HCT116 (cell line): ENCODE results near the gene ARID5A. TPM values are rescaled to one million over a fixed set of nuclear protein-coding genes. Genes with fewer than 3 reads are reported as not detected.

Experiments
- ATAC-seq: fragments of 200-7000 bp; cut with Tn5 transposase; 2 replicates; pipeline ENCODE4 v1.9.1; 2020; ENCODE audit warnings: mild to moderate bottlenecking, moderate library complexity
- BruUV-seq: library from RNA; stranded (reverse); fragments of 400-500 nt; replicated peaks from 2 replicates; lab custom pipeline; 2021; lab: Mats Ljungman, UMichigan
- CTCF ChIA-PET: fragments of 300-600 bp; sonication (Branson Sonifier 250); formaldehyde crosslinking; loops from one replicate; lab custom pipeline; 2021; ENCODE audit warnings: antibody characterized with exemption; lab: Charles Lee
- POLR2A ChIA-PET: fragments of 300-600, 350-600 bp; sonication (Branson Sonifier 250); formaldehyde crosslinking; loops from one replicate; lab custom pipeline; 2021; ENCODE audit warnings: antibody characterized with exemption; lab: Charles Lee
- RAD21 ChIA-PET, 2 experiments: fragments of 300-600 bp; sonication (Branson Sonifier 250); formaldehyde crosslinking; loops; one replicate each; lab custom pipeline; 2023; ENCODE audit warnings: low total read pairs in 2 of 2; ENCODE audit not compliant: uncharacterized antibody in 2 of 2, unreplicated experiment in 2 of 2, low non-redundant PET in 1 of 2; lab: Charles Lee
- DNase-seq: peaks from one replicate; pipeline ENCODE4 v3.0.0-alpha.2; 2010; ENCODE audit warnings: low read depth, low spot score
- H2AFZ ChIP-seq: fragments of 200-600 bp; shearing (Covaris generic), sonication (generic); 2 replicates; pipeline ENCODE4 v1.6.1; 2017; ENCODE audit warnings: low read depth, mixed run types, mixed read lengths, antibody characterized with exemption, low read length; ENCODE audit not compliant: poor library complexity, severe bottlenecking
- H3K27ac ChIP-seq: 2 replicates; pipeline ENCODE4 v1.5.1; 2012; ENCODE audit warnings: low read depth, low read length
- H3K27me3 ChIP-seq: fragments of 200-600 bp; sonication (generic); 2 replicates; pipeline ENCODE4 v1.6.1; 2016; ENCODE audit warnings: mixed run types, low read length, mixed read lengths; ENCODE audit not compliant: insufficient read depth
- H3K36me3 ChIP-seq, 2 experiments: fragments of 200-500 bp in 1 of 2; fragments of 200-600 bp in 1 of 2; sonication (Bioruptor generic) in 1 of 2; sonication (generic) in 1 of 2; 2 replicates each; pipeline versions ENCODE4 v1.5.1 to v1.6.1; 2014 to 2016; ENCODE audit warnings: low read length in 2 of 2, inconsistent platforms in 1 of 2, mixed read lengths in 1 of 2, mixed run types in 1 of 2; ENCODE audit not compliant: insufficient read depth in 2 of 2, control insufficient read depth in 1 of 2
- H3K4me1 ChIP-seq, 2 experiments: fragments of 200-600 bp in 1 of 2; sonication (generic) in 1 of 2; 2 replicates each; pipeline versions ENCODE4 v1.5.1 to v1.6.1; 2012 to 2017; ENCODE audit warnings: low read length in 2 of 2, inconsistent platforms in 1 of 2, mild to moderate bottlenecking in 1 of 2, mixed read lengths in 1 of 2, mixed run types in 1 of 2, moderate library complexity in 1 of 2; ENCODE audit not compliant: insufficient read depth in 2 of 2, control insufficient read depth in 1 of 2
- H3K4me2 ChIP-seq: fragments of 200-600 bp; sonication (generic); 2 replicates; pipeline ENCODE4 v1.6.1; 2017; ENCODE audit warnings: mixed run types, low read length, mixed read lengths
- H3K4me3 ChIP-seq, 2 experiments: fragments of 200-600 bp in 1 of 2; sonication (generic) in 1 of 2; replicated peaks in 1 of 2; 2 replicates each; pipeline ENCODE4 v1.5.1; 2011 to 2016; ENCODE audit warnings: low read length in 2 of 2, control low read depth in 1 of 2, low read depth in 1 of 2, mild to moderate bottlenecking in 1 of 2, mixed read lengths in 1 of 2, mixed run types in 1 of 2
- H3K79me2 ChIP-seq: fragments of 200-600 bp; sonication (generic); 2 replicates; pipeline ENCODE4 v1.6.1; 2017; ENCODE audit warnings: mild to moderate bottlenecking, mixed run types, low read length, moderate library complexity, mixed read lengths; ENCODE audit not compliant: insufficient read depth
- H3K9ac ChIP-seq: fragments of 200-600 bp; sonication (generic); 2 replicates; pipeline ENCODE4 v1.6.1; 2016; ENCODE audit warnings: low read length, mixed read lengths
- H3K9me2 ChIP-seq: fragments of 200-600 bp; sonication (generic), shearing (Covaris generic); 2 replicates; pipeline ENCODE4 v1.6.1; 2017; ENCODE audit warnings: mixed run types, mild to moderate bottlenecking, moderate library complexity; ENCODE audit not compliant: insufficient read depth
- H3K9me3 ChIP-seq, 2 experiments: fragments of 200-500 bp in 1 of 2; fragments of 200-600 bp in 1 of 2; sonication (Bioruptor generic) in 1 of 2; sonication (generic) in 1 of 2; 2 replicates each; pipeline ENCODE4 v1.6.1; 2014 to 2017; ENCODE audit warnings: low read length in 2 of 2, mixed read lengths in 2 of 2, inconsistent platforms in 1 of 2, low read depth in 1 of 2, mild to moderate bottlenecking in 1 of 2, mixed run types in 1 of 2, moderate library complexity in 1 of 2; ENCODE audit not compliant: control insufficient read depth in 1 of 2, insufficient read depth in 1 of 2
- H4K20me1 ChIP-seq: fragments of 200-600 bp; sonication (generic), shearing (Covaris generic); 2 replicates; pipeline ENCODE4 v1.6.1; 2017; ENCODE audit warnings: mixed run types, mild to moderate bottlenecking, moderate library complexity; ENCODE audit not compliant: insufficient read depth
- CBX3 ChIP-seq: IDR thresholded peaks from 2 replicates; pipeline ENCODE4 v1.6.1; 2012; ENCODE audit warnings: low read depth
- CEBPB ChIP-seq: IDR thresholded peaks from 2 replicates; pipeline ENCODE4 v1.6.1; 2012; ENCODE audit warnings: low read depth
- ELF1 ChIP-seq: IDR thresholded peaks from 2 replicates; pipeline ENCODE4 v1.6.1; 2012; ENCODE audit warnings: low read depth, borderline replicate concordance
- EZH2 ChIP-seq: fragments of 200-600 bp; sonication (generic); IDR thresholded peaks from 2 replicates; pipeline ENCODE4 v1.6.1; 2017; ENCODE audit warnings: antibody characterized with exemption, mixed run types
- EZH2phosphoT487 ChIP-seq: fragments of 200-600 bp; IDR thresholded peaks from 2 replicates; pipeline ENCODE4 v1.6.1; 2018; ENCODE audit warnings: antibody characterized with exemption, borderline replicate concordance
- FOSL1 ChIP-seq: IDR thresholded peaks from 2 replicates; pipeline ENCODE4 v1.6.1; 2012; ENCODE audit warnings: low read depth
- JUND ChIP-seq: IDR thresholded peaks from 2 replicates; pipeline ENCODE4 v1.6.1; 2012
- MAX ChIP-seq: IDR thresholded peaks from 2 replicates; pipeline ENCODE4 v1.6.1; 2012
- POLR2A ChIP-seq: IDR thresholded peaks from 2 replicates; pipeline ENCODE4 v1.7.0; 2011; ENCODE audit warnings: borderline replicate concordance; ENCODE audit not compliant: insufficient read depth, insufficient read length; ENCODE audit errors: extremely low read depth
- POLR2AphosphoS5 ChIP-seq: IDR thresholded peaks from 2 replicates; pipeline ENCODE4 v1.6.1; 2011; ENCODE audit warnings: mild to moderate bottlenecking, low read depth, low read length, moderate library complexity
- RAD21 ChIP-seq: IDR thresholded peaks from 2 replicates; pipeline ENCODE4 v1.6.1; 2012; ENCODE audit warnings: low read depth, mild to moderate bottlenecking
- SP1 ChIP-seq: IDR thresholded peaks from 2 replicates; pipeline ENCODE4 v1.6.1; 2012; ENCODE audit warnings: low read depth
- SRF ChIP-seq: IDR thresholded peaks from 2 replicates; pipeline ENCODE4 v1.6.1; 2012; ENCODE audit warnings: low read depth
- TCF7L2 ChIP-seq: IDR thresholded peaks from 2 replicates; pipeline ENCODE4 v1.7.0; 2011; ENCODE audit warnings: borderline replicate concordance, inconsistent platforms; ENCODE audit not compliant: insufficient read depth, insufficient read length; ENCODE audit errors: extremely low read depth
- YY1 ChIP-seq: IDR thresholded peaks from 2 replicates; pipeline ENCODE4 v1.6.1; 2011; ENCODE audit warnings: low read length, low read depth, moderate library complexity, mild to moderate bottlenecking; ENCODE audit not compliant: insufficient replicate concordance; ENCODE audit errors: extremely low read depth
- ZBTB33 ChIP-seq: IDR thresholded peaks from 2 replicates; pipeline ENCODE4 v1.6.1; 2011; ENCODE audit warnings: mild to moderate bottlenecking, low read length, moderate library complexity; ENCODE audit not compliant: insufficient replicate concordance; ENCODE audit errors: extremely low read depth
- ZNF274 ChIP-seq: fragments of 200-500 bp; sonication (Bioruptor generic); IDR thresholded peaks from 2 replicates; pipeline ENCODE4 v1.6.1; 2014; ENCODE audit warnings: mild to moderate bottlenecking, low read depth, low read length, inconsistent platforms
- intact Hi-C: fragments of 100-400 bp; cut with micrococcal nuclease; formaldehyde crosslinking; loops from 2 replicates; pipeline ENCODE4 v1.10.0; 2022
- total RNA-seq: library from RNA; stranded (reverse); gene quantifications from one replicate; pipeline ENCODE4 v1.2.1, GENCODE V29; 2021; ENCODE audit not compliant: unreplicated experiment
- TF ChIP-seq, protein P1 (sequence below): IDR thresholded peaks from 2 replicates; pipeline ENCODE4 v1.6.1; 2012
- TF ChIP-seq, protein P2 (sequence below), 3 experiments: fragments of 200-600 bp in 1 of 3; sonication (generic) in 1 of 3; IDR thresholded peaks in 2 of 3; conservative IDR thresholded peaks in 1 of 3; 2 replicates each; pipeline ENCODE4 v1.5.1; 2012 to 2017; ENCODE audit warnings: low read depth in 2 of 3, low read length in 2 of 3, antibody characterized with exemption in 1 of 3, borderline replicate concordance in 1 of 3, control low read depth in 1 of 3, mild to moderate bottlenecking in 1 of 3, mixed read lengths in 1 of 3, mixed run types in 1 of 3, moderate library complexity in 1 of 3; ENCODE audit not compliant: insufficient read depth in 1 of 3

The ARID5A gene
- total RNA-seq, 1 experiment from 2014 or later: 8.2 TPM

DNA sequence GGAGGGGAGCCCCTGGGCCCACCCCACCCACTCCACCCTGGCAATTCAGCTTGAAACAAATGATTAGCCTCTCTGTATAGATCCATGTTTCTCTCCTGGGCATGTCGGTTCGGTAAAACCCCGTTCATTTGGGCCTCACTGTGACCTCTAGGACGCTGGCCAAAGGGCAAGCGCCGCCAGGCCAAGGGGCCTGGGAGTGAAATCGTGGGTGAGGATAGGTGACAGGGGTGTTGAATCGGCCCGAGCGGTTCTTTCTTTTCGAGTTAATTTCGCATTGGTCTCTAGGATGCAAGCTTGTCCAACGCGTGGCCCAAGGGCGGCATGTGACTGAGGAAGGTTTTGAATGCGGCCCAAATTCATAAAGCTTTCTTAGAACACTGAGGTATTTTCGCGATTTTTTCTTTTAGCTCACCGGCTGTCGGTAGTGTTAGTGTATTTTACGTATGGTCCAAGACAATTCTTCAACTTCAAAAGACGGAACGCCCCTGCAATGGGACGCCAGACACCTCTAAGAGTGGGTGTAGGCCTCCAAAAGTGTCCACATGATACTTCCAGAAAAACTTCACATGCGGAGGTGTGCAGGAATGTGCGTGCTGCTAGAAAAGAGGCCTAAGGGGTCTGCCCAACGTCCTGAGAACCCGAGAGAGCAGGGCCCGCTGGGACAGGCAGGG lies 9.8 kb upstream of the ARID5A start:
- Histone ChIP-seq H4K20me1 (no peaks in the 10 kb centered on the region), H3K27me3 (no peaks in the 10 kb centered on the region), H3K4me3 (no peak overlapping the region), H3K4me1 (peaks cover 5 to 10% of the 10 kb centered on the region in 2 experiments), H3K9me3 (no peaks in the 10 kb centered on the region), H3K79me2 (no peaks in the 10 kb centered on the region), H3K36me3 (no peaks in the 10 kb centered on the region), H3K9me2 (no peaks in the 10 kb centered on the region), H3K9ac (no peak overlapping the region), H3K4me2 (no peak overlapping the region), H2AFZ (no peak overlapping the region), H3K27ac (no peak overlapping the region)
- BruUV-seq: no TSS peak
- POLR2A ChIA-PET: no interaction called here
- CTCF ChIA-PET: interaction anchor here (1.3 kb wide), 1 partner anchor 18 kb away, joined by 5 read pairs; no protein-coding TSS in a partner anchor
- DNase-seq (no peak), ATAC-seq (no peak)
- TF ChIP-seq EZH2phosphoT487 (no peak), ELF1 (no peak), ZBTB33 (no peak), POLR2A (no peak), CEBPB (no peak), POLR2AphosphoS5 (no peak), JUND (no peak), SRF (no peak), TCF7L2 (no peak), CBX3 (no peak), EZH2 (no peak), ZNF274 (no peak), YY1 (no peak), RAD21 (no peak), SP1 (no peak), FOSL1 (no peak), MAX (no peak)
- TF ChIP-seq, protein P1, sequence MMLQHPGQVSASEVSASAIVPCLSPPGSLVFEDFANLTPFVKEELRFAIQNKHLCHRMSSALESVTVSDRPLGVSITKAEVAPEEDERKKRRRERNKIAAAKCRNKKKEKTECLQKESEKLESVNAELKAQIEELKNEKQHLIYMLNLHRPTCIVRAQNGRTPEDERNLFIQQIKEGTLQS: no peak
- TF ChIP-seq, protein P2, sequence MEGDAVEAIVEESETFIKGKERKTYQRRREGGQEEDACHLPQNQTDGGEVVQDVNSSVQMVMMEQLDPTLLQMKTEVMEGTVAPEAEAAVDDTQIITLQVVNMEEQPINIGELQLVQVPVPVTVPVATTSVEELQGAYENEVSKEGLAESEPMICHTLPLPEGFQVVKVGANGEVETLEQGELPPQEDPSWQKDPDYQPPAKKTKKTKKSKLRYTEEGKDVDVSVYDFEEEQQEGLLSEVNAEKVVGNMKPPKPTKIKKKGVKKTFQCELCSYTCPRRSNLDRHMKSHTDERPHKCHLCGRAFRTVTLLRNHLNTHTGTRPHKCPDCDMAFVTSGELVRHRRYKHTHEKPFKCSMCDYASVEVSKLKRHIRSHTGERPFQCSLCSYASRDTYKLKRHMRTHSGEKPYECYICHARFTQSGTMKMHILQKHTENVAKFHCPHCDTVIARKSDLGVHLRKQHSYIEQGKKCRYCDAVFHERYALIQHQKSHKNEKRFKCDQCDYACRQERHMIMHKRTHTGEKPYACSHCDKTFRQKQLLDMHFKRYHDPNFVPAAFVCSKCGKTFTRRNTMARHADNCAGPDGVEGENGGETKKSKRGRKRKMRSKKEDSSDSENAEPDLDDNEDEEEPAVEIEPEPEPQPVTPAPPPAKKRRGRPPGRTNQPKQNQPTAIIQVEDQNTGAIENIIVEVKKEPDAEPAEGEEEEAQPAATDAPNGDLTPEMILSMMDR (IDR thresholded peaks at IDR 0.05 in 2 of 3, conservative IDR thresholded peaks at IDR 0.05 in 1 of 3; ENCODE audit: borderline replicate concordance in 1 of 3, insufficient read depth in 1 of 3, low read depth in 2 of 3, low read length in 2 of 3): no peak
- RAD21 ChIA-PET: no interaction called here
- intact Hi-C loops: no loop called here
